Dermis blood vessel endothelial cell (primary cell): ENCODE results near the gene ANGEL1. TPM values are rescaled to one million over a fixed set of nuclear protein-coding genes. Genes with fewer than 3 reads are reported as not detected.

Experiments used
- DNase-seq: peaks from one replicate; pipeline ENCODE4 v3.0.0; 2010
- total RNA-seq: library from RNA; depleted of rRNA; stranded (reverse); fragments of >200 nt; gene quantifications from 2 replicates; pipeline ENCODE4 v1.2.3, GENCODE V29; 2014

The ANGEL1 gene, protein sequence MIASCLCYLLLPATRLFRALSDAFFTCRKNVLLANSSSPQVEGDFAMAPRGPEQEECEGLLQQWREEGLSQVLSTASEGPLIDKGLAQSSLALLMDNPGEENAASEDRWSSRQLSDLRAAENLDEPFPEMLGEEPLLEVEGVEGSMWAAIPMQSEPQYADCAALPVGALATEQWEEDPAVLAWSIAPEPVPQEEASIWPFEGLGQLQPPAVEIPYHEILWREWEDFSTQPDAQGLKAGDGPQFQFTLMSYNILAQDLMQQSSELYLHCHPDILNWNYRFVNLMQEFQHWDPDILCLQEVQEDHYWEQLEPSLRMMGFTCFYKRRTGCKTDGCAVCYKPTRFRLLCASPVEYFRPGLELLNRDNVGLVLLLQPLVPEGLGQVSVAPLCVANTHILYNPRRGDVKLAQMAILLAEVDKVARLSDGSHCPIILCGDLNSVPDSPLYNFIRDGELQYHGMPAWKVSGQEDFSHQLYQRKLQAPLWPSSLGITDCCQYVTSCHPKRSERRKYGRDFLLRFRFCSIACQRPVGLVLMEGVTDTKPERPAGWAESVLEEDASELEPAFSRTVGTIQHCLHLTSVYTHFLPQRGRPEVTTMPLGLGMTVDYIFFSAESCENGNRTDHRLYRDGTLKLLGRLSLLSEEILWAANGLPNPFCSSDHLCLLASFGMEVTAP
- 9.4 and 10.4 TPM in 2 replicates for total RNA-seq

DNA sequence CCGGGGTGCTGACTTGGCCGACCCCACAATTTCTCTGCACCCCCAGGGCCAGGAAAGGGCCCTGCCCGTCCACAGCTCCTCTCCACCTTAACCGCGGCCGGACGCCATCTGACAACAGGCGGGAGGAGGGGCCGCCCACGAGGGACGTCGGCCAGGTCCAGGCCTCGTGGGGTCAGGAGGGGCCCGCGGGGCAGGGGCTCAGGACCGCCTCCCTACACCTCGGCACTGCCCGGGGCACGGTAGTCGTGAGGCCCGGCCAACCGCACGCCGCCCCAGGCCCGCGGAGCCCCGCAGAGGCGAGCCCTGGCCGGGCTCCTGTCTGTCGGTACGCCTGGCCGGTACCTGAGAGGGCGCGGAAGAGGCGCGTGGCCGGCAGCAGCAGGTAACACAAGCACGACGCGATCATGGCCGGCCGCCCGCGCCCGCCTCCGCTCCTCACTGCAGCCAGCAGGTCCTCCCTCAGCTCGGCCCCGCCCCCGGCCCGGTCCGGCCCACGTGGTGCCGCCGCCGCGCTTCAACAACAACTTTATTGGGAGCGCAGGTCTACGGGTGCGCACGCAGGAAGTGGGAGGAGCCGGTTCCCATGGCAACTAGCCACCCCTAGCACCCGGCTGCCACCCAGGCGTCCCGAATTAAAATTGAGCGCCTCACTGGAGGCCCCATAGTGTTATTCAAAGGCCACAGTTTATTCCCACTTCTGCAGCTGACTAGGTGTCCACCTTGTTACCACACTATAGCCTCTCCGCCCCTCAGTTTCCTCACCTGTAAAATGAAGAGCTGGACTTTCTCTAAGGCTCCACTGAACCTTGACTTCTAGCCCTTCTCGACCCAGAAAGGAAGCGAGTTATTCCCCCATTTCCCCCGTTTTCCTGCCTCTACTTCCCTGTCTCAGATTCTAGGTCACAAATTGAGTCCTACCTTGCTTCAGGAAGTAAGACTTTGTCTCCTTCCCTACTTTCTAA is at the start of gene ANGEL1:
Gene ANGEL1, minus strand, starts transcription at position 461 of the 962 bp plus-strand sequence. Its CDS starts 55 bp downstream, at position 406.
- DNase-seq = peak; percentile 96

DNA sequence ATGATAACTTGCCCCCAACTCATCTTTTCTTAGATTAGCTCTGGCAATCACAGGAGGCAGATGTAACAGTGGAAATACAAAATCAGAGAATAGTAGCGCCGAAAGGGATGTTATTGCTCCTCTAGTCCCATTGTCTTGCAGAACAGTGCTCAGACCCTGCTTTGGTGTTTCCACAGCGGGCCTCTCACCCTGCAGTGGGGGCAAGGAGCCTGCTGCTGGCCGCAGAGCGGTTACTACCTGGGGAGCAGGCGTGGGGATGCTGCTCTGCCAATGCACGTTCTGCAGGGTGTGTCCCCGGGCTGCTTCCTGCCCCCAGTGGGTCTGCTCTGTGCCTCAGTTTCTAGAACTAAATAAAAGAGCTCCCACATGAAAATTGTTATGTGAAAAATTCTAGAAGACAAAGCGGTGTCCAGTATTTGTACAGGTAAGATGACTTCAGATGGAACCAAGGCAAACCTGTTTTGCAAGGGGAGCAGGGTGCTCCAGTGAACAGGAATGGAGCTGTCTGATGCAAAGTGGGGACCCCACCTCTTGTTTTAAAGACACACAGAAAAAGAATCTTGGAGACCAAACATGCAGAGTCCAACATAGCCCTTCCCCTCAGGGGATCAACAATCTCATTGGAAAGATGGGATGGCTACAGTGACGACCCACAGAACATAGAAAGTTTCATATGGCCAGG is 49.0 kb upstream of the ANGEL1 start:
- DNase-seq = no peak

DNA sequence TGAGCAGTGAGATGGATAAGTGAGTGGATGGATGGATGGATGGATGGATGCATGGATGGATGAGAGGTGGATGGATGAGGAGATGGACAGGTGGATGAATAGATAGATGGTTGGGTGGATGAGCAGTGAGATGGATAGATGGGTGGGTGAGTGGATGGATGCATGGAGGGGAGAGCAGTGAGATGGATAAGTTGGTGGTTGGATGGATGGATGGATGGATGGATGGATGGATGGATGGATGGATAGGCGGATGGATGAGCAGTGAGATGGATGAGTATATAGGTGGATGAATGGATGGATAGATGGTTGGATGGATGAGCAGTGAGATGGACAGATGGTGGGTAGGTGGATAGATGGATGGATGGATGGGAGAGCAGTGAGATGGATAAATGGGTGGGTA is 44.1 kb upstream of the ANGEL1 start:
- DNase-seq = no peak

DNA sequence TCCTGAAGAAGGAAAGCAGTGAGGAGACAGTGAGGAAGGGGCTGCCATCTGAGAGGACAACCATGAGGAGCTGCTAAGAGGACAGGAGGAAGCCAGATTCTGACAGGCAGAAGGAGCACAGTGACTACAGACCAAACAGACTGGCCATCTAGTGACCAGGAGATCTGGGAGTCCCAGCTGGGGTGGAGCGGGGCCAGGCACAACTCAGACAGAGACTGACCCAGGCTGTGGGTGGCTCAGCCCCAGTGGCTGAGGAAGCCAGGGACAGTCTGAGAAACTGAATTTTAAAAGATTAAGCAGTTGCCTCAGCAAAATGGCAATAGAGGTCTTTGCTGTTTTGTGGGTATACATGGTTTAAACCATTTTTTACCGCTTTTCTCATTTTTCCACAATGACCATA is 42.4 kb upstream of the ANGEL1 start:
- DNase-seq = no peak

DNA sequence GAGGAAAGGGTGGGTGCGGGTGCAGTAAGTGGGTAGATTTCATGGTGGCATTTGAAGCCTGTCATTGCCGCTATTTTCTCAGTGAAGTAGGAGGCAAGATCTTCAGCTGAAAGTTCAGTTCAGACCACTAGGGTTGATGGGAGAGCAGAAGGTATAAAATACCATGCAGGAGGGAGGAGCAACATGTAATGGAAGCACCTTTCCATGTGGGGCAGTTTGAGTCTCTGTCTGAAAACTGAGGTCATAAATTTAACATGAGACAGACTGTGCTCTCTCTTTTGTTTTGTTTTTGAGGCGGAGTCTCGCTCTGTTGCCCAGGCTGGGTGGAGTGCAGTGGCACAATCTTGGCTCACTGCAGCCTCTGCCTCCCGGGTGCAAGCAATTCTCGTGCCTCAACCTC is 36.2 kb upstream of the ANGEL1 start:
- DNase-seq = no peak

DNA sequence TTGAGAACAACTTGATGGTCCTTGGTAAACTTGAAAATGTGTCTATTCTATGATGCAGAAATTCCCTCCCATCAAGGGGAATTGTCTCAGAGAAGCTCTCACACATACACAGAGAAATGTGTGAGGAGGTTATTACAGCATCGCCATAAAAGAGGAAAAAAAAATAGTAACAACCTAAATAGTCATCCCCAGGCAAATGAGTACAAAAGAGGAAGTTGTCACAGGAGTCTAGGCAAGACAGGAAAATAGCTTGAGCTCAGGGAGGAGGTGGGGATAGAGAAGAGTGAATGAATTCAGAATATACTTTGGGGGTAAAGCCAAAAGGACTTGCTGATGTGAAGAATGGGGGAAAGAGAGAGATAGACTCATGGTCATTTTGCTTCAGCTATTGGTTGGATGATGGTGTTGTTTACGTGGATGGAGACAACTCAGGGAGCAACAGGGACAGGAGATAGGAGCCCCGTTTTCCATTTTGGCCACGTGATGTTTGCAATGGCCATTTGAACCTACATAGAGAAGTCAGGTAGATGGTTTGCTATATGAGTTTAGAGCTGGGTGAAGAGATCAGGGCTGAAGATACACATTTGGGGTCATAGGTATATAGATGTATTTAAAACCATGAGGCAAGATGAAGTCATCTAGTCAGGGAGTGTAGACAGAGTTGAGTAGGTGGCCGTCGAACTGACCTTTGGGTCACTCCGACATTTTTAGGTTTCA is 33.8 kb upstream of the ANGEL1 start:
- no peak for DNase-seq

DNA sequence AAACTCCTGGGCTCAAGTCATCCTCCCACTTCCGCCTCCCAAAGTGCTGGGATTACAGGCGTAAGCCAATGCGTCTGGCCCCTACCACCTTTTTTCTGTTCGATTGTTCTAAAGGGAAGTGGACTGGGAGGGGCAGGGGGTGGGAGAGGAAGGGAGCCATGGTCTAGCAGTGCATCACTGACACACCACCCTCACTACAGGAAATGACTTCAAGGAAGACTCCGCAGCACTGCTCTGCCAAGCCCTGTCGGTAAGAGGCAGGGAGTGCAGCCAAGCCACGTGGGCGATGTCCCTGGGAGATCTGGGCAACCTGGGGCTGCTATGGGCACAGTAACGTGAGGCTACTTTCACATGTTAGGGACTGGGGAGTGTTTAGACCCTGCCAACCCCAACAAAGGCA is 31.5 kb upstream of the ANGEL1 start:
- DNase-seq = peak; percentile 93

DNA sequence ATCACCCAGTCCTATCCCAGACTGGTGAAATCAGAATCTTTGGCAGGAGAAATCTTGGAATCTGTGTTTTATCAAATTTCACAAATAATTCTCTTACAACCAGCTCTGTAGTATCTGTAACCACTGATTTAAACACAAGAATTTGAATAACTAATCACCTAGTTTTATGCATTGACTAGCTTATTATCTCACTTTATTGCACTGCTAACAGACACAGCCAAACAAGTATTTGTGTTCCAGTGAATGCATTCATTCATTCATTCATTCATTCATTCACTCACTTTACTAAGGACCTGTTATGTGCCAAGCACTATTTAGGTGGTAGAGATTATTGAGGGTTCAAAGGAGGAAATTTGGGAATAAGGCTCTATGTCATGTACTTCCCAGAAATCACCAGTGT is 29.7 kb upstream of the ANGEL1 start:
- no peak for DNase-seq

DNA sequence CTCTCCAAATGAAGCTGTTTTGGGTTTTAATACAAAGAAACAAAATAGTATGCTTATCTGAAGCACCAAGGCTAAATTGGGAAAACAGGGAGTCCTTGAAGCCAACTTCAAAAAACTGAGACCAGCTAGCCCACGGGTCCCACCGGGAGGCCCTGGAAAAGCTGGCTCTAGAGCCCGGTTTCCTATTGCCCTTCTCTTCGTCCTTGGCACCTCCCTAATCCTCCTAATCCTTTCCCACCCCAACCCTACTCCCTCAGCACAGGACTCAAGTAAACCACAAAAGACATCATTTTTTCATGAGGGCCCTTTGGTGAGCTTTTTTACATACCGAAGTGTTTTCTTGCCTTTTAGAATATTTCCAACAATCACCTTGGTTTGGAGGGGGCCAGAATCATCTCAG is 24.8 kb upstream of the ANGEL1 start:
- DNase-seq = no peak

DNA sequence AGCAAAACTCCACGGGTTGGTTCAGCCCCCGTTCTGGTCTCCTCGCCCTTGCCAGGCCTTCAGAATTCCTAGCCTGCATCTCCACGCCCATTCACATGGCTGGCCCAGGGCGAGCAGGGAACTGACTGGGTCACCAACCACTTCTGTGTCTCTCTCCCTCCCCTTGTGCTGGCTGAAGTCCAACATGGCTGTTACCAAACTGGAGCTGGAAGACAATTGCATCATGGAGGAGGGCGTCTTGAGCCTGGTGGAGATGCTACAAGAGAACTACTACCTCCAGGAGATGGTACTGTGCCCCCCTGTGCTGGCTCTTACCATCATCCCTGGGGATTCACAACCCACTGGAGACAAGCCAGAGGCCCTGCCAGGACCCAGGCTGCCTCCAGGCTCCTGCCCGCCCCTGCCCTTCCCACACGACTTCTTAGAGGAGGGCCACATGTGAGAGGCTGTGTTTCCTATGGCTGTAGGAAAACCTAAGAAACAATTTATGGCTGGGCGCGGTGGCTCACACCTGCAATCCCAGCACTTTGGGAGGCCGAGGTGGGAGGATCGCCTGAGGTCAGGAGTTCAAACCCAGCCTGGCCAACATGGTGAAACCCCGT is 23.4 kb upstream of the ANGEL1 start:
- no peak for DNase-seq

DNA sequence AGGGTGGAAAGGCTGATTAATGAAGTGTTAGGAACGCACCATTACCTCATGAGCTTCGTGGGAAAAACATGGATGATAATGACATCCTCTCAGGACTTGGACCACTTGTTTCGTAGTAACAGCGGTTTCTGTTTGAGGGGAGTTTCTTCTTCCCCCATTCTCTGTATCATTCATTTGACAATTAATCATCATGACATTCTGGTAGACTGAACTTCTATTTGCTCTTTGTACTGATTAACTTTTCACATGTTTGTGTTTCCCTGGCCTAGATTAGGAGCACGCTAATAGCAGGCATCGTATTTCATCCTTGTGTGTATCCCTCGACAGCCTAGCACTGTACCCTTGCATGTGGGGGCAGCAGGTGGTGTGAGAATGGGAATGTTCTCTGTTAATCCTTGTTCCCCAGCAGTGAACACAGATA is 21.6 kb upstream of the ANGEL1 start:
- no peak for DNase-seq

DNA sequence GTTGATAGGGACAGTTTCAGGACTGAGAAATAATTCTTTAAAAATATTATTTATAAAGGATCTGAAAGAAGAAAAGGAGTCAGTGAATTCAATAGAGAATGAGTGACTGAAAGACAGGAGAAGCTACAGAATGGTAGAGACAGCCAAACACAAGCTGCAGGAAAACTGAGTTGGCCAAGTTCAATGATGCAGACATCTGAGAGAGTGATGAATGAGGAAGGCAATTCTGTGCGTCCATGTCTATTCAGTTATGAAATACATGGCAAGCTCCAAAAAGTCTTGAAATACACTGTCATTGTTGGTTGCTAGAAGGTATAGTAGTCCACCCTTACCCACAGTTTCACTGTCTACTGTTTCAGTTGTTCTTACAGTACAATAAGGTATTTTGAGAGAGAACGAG is 20.3 kb upstream of the ANGEL1 start:
- no peak for DNase-seq

DNA sequence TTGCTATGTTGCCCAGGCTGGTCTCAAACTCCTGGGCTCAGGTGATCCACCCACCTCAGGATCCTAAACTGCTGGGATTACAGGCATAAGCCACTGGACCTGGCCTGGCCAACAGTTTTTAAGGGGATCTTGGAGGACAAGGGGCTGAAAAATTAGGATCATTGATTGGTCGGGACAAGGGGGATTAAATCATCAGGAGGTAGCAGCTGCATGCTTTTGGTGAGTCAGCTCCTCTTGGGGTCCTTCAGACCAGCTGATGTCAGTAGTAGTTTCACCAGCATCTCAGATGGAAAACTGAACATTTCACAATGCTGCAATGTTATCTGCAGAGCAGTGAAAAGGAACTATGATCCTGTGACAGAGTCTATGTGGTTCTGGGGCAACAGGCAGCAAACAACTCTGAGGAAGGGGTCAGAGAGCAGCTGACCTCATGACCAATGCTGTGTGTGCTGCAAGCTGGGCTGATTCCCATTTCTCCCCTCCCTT is 19.9 kb upstream of the ANGEL1 start:
- DNase-seq = no peak

DNA sequence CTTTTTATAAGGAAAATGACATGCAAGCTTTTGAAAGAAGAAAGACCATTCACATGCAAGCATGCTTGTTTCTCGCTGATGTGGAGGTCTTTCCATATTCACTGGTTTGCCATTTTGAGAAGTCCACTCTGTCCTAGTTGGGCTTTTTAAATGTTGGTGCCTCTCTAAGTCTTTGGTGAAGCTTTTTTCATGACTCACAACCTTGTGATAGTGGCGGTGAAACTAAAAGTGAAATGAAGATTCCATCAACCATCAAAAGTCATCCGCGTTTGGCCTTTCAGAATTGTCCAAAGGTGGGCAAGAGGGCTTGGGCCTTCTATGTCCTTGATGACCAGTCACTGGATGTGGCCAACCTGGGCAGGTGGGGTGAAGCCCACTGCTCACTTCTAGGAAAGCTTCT is 17.9 kb upstream of the ANGEL1 start:
- DNase-seq = no peak

DNA sequence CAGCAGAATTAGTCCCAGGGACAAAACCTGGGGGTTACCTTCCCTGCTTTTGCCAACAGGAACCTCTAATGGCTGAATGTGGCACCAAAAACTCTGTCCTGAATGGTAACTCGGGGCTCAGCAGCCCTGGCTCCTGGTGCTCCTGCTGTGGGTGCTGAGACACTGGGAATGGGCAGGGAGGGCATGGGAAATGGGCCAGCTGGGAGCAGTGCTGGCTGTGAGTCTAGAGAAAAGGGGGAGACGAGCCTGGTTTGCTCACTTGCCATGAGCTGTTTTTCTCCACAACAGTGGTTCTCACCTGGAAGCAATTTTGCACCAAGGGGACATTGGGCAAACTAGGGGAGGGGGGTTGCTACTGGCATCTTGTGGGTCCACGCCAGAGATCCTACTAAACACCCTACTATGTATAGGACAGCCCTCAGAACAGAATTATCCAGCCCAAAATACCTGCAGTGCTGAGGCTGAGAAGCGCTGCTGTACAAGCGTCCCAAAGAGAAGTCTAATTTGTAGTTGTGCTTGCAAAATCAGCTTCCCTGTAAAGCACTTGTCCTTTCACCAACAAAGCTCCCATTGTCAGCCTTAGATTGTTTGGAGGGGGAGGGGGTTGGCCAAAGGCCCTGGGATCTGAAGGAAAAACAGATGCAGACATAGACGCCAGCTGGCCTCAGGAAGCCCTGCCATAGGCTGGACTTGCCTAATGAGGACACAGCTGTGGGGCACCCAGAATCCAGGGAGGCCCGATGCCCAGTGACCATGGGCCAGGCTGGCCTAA is 17.2 kb upstream of the ANGEL1 start:
- DNase-seq = peak; percentile 13

DNA sequence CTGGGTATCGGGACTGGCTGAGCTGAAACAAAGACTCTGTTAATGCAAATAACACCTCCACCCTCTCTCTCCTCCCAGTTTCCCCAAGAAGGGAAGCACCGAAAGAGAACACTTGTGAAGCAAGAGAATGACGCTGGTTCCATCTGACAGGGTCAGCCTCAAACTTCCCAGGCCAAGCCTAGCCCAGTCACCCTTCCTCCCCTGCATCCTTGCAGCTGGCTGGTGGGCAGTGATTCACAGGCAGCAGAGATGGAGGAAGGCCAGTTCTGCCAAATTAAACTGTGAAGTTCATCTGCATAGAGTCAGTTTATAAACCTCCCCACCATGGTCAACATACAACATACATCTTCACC is 16.3 kb upstream of the ANGEL1 start:
- DNase-seq = peak; percentile 30

DNA sequence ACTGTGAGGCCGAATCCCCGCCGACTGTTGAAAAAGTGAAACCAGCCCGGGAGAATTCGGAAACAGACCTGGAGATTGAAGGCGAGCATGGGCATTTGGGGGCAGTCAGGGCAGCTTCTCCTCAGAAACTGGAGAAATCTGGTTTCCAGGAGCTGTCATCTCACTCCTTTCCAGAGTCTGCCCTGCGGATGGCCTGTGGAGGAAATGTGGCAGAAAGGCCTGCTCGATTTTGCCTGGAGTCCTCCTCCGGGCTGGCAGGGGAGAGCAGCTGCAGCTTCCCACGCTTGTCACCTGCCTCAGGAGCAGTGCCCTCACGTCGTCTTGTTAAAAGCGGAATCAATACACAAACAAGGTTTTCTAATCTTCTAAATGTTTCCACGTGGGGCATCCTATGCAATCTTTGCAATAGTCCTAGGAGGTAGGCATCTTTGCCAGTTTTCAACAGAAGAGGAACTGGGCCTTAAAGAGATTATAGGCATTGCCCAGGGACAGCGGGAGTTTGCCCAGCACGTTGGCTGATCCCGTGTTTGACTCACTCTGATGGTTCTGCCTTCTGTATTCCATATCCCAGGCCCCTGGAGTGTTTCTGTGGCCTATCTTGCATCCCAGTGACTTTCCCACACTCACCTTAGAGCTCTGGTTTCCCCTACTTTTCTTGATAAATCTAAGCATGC is 15.8 kb upstream of the ANGEL1 start:
- DNase-seq = no peak

DNA sequence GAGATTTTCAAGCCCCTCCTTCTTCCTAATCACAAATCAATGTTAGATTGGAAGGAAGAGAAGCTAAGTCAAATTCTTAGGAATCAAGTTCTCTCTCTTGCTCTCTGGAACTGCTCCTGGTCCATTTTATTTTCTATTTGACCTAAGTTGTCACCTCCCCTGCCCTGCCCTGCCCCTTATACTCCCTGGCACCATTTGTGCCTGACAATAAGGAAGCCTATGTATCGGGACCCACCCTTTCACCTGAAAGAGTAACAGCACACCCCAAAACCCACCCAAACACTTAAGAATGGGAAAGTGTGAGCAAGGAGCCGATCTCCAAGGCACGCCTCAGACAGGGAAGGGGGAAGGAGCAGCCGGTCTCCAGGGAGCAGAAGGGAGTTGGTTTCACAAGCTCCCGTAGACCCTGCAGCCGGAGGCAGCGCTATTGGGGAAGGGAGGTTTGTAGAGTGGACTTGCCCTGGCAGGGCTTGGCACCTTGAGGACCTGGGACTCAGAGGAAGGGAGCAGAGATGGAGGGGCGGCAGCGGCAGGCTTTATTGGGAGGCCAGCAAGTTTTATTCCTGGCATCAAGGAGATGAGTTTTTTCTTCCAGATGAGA is 15.1 kb upstream of the ANGEL1 start:
- no peak for DNase-seq

DNA sequence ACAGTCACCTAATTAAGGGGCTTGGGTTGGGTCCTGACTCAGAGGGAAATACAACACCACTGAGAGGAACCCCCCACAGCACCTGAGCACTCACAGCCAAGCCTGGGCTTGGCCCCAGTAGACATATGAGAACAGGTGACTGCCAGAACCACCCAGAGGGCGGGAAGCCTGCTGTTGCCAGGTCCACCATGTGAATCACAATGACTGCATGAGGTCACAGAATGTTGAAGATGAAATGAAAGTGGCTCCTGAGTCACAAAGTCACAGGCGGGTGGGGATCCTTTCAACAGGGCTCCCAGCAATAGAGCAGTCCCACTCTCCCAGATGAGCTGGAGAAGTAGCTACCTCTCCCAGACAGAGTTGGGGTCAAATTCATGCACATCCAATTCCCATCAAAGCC is 13.4 kb upstream of the ANGEL1 start, which contains the start of gene LRRC74A:
Gene LRRC74A, plus strand, starts transcription at position 287 of the 400 bp plus-strand sequence. CDS start 290 bp downstream, outside the sequence.
- DNase-seq = no peak
